ENCODE data around the gene B4GALT7.
"Not testable (repeated sequence)": the region's sequence is repeated elsewhere in the genome, so short reads cannot be mapped to it uniquely, and the experiment has no call there.

Gene B4GALT7, protein sequence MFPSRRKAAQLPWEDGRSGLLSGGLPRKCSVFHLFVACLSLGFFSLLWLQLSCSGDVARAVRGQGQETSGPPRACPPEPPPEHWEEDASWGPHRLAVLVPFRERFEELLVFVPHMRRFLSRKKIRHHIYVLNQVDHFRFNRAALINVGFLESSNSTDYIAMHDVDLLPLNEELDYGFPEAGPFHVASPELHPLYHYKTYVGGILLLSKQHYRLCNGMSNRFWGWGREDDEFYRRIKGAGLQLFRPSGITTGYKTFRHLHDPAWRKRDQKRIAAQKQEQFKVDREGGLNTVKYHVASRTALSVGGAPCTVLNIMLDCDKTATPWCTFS

GRCh38 chr5:177599731-177600507 is at the start of gene B4GALT7:
Gene B4GALT7 (plus strand): TSS chr5:177600132. CDS start chr5:177600211, 79 bp downstream.
- peak; percentile 79 for DNase-seq (ENCODE audit: low read depth)

GRCh38 chr5:177552839-177553455 is 47.0 kb upstream of the B4GALT7 start:
- DNase-seq (ENCODE audit: low read depth), result no peak

GRCh38 chr5:177553671-177554429 is 46.1 kb upstream of the B4GALT7 start:
- DNase-seq (ENCODE audit: low read depth), result peak; percentile 26

- peak; percentile 93 for DNase-seq (ENCODE audit: low read depth)
Measured at GRCh38 chr5:177554474-177555111, 45.3 kb upstream of the B4GALT7 start, which contains the start of gene FAM193B. Gene FAM193B (minus strand): TSS chr5:177554563. CDS start chr5:177554458, 105 bp downstream.

GRCh38 chr5:177555228-177555627 is 44.7 kb upstream of the B4GALT7 start:
- no peak for DNase-seq (ENCODE audit: low read depth)

DNA sequence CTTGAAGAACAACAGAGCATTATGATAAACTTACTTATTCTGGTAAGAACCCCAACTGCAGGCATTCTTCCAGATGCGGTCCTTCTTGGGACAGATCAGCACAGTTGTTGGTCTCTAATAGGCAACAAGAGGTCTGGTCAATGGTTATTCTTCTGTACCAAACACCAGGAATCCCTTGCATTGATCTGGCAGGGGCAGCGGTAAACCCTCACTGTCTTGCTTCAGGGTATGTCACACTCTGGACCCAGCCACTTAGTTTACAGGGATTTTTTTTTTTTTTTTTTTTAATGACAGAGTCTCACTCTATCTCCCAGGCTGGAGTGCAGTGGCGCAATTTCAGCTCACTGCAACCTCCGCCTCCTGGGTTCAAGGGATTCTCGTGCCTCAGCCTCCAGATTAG is 44.3 kb upstream of the B4GALT7 start:
- no peak for DNase-seq (ENCODE audit: low read depth)

DNA sequence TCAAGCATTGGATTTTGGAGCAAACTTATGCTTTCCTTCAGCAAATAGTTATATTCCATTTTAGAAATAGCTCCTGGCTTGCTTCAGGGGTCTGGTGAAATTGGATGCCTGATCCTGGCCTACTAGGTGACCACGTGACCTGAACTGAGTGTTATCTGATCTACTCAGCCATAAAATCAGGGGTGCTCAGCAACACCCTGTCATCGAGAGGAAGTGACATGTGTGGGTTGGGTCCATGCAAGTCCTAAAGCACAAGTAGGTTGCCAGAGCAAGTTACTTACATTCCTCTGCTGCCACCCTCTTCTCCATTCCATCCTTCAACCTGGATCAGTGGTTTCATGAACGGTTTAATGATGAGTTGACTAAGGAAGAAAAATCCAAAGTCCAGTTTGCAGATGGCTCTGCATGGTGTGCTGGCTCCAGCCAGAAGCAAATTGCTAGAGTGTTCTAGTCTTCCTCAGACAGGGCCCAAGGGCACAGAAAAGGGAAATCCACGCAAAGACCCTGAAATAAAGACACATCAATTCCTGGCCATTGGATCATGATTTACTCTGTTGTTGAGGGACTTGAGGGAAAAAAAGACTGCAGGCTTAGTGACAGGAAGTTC is 42.8 kb upstream of the B4GALT7 start:
- no peak for DNase-seq (ENCODE audit: low read depth)

GRCh38 chr5:177557796-177558195 is 42.1 kb upstream of the B4GALT7 start:
- DNase-seq (ENCODE audit: low read depth), result no peak

- not testable (repeated sequence) for DNase-seq (ENCODE audit: low read depth)
Measured at GRCh38 chr5:177559446-177559941, 40.4 kb upstream of the B4GALT7 start.

DNA sequence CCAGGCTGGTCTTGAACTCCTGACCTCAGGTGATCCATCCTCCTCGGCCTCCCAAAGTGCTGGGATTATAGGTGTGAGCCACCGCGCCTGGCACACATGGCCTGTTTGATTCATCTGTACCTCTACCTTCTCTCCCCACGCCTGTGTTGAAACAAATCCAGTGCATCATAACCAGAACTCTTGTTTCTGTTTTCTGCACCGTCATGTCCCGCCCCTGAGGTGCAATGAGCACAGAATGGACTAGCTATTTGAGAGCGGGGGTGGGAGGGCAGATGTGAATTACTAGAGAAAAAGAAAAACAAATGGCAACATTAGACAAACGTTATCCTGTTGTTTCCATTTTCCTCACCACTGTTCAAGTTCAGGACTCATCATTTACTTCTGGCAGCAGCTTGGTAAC is 34.9 kb upstream of the B4GALT7 start:
- DNase-seq (ENCODE audit: low read depth), result no peak

- DNase-seq (ENCODE audit: low read depth), result no peak
Measured at GRCh38 chr5:177568326-177568725, 31.6 kb upstream of the B4GALT7 start.

- DNase-seq (ENCODE audit: low read depth), result no peak
Measured at GRCh38 chr5:177569894-177570293, 30.0 kb upstream of the B4GALT7 start.

GRCh38 chr5:177575488-177575887 is 24.4 kb upstream of the B4GALT7 start:
- no peak for DNase-seq (ENCODE audit: low read depth)

DNA sequence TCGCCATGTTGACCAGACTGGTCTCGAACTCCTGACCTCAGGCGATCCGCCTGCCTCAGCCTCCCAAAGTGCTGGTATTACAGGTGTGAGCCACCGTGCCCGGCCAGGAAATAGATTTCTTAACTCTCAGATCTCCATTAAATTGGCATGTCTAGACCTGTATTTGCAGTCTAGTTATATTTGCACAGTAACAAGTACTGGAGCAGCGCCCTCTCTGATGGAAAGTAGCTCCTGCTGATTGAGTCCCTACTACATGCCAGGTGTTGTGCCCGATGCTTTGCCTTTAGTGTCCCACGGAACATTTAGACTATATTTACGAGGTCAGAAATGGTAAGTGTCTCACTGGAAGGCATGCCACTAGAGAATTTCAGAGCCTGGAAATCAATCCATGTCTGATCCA is 23.8 kb upstream of the B4GALT7 start:
- no peak for DNase-seq (ENCODE audit: low read depth)

- DNase-seq (ENCODE audit: low read depth), result no peak
Measured at GRCh38 chr5:177578316-177578715, 21.6 kb upstream of the B4GALT7 start.

DNA sequence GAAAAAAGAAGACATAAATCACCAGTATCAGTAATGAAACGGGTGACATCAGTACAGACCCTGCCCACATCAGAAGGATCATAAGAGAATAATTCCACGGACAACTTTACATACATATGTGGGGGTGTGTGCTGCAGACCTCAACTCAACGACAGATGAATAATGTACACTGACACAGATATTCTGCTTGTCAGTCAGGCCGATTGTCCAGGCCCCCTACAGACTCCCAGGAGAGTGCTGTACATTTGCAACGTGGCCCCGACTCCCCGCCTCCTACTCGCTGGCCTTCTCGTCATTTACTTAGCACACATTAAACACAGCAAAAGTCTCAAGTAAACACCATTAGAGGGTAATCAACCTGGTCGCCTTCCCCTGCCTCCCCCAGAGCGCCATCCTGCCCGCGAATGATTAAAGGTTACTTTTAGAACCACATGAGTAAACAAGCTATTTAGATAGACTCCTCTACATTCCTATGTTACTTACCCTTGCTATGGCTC is 11.5 kb upstream of the B4GALT7 start:
- DNase-seq (ENCODE audit: low read depth), result no peak

- DNase-seq (ENCODE audit: low read depth), result no peak
Measured at GRCh38 chr5:177590406-177590805, 9.5 kb upstream of the B4GALT7 start.

GRCh38 chr5:177591690-177592009 is 8.3 kb upstream of the B4GALT7 start:
- DNase-seq (ENCODE audit: low read depth), result no peak

DNA sequence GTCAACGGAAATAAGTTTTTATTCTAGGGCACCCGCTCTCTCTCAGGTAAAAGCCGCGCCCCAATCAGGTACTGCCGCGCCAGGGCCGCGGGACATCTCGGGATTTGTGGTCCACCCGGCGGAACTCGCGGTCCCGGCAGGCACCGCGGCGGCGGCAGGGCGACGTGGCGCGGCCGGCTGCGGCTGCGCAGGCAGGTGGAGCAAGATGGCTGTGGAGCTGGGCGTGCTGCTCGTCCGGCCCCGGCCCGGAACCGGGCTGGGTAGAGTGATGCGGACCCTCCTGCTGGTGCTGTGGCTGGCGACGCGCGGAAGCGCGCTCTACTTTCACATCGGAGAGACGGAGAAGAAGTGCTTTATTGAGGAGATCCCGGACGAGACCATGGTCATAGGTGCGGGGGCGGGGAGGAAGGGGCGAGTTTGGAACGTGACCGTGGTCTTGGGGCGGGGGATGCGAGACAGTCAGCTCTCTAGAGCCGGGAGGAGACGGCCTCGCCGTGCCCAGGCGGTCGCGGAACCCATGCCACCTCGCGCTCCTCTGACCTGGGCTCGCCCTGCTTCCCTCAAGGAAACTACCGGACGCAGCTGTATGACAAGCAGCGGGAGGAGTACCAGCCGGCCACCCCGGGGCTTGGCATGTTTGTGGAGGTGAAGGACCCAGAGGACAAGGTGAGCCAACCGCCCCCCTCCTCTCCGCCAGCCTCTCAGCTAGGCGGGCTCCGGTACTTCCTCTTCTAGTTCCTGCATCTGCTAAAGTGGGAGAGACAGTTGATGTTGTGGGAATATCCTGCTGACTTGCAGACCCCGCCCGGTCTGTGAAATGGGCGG is 7.7 kb upstream of the B4GALT7 start, which contains the start of gene TMED9:
Gene TMED9 (plus strand): TSS at position 194 of the 825 bp plus-strand sequence. CDS start 12 bp downstream, at position 206.
- DNase-seq (ENCODE audit: low read depth), result peak; percentile 74

DNA sequence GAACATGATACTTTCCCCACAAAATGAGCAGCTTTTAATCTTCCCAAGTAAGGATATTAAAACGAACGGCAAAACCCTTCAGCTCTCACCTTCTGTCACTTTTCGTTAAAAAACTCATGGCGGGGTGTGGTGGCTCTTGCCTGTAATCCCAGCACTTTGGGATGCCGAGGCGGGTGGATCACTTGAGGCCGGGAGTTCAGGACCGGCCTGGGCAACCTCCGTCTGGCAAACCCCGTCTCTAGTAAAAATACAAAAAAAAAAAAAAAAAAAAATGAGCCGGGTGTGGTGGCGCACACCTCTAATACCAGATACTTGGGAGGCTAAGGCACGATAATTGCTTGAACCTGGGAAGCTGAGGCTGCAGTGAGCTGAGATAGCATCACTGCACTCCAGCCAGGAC is 7.0 kb upstream of the B4GALT7 start:
- no peak for DNase-seq (ENCODE audit: low read depth)

All from activated T-cell treated with anti-CD3 and anti-CD28 coated beads for 1 hour (primary cell).